ENCODE results near the gene TMEM116. TPM values are rescaled to one million over a fixed set of nuclear protein-coding genes. Genes with fewer than 3 reads are reported as not detected.
"Not testable (repeated sequence)": the region's sequence is repeated elsewhere in the genome, so short reads cannot be mapped to it uniquely, and the experiment has no call there.

The TMEM116 gene
- total RNA-seq, 1 donor from 2014 or later: 3.6 TPM

DNA sequence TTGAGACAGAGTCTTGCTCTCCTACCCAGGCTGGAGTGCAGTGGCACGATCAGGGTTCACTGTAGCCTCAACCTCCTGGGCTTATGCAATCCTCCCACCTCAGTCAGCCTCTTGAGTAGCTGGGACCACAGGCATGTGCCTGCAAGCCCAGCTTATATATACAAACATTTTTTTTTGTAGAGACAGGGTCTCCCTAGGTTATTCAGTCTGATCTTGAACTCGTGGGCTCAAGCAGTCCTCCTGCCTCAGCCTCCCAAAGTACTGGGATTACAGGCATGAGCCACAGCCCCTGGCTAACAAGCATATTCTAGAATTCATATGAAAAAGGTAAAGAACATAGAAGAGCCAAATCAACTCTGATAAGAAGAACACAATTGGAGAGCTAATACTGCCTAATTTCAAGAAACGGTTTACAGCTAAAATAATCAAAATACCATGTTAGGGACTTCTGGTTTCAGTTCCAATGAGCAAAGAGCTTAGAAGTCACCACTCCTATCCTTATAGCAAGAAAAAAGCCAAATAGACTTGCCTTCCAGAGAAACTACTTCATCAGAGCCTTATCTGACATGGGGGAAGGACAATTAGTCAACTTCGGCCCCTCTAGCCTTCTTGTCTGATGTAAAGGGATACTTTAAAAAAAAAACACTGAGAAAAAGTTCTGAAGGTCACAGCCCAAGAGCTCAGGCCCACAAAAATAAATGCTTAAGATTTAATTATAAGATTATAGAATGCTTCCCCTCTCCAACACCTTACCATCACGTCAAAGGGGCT is 37.6 kb downstream of the TMEM116 start:
- ATAC-seq: no peak

DNA sequence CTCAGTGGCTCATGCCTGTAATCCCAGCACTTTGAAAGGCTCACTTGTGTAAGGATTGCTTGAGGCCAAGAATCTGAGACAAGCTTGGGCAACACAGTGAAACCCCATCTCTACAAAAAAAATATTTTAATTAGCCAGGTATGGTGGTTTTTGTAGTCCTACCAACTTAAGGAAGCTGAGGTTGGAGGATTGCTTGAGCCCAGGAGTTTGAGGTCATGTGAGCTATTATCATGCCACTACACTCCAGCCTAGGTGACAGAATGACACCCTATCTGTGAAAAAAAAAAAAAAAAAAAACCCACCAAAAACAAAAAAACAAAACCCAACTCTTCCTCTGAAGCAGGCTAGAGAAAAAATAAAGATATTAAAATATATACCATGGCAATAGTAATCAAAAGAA is 41.2 kb downstream of the TMEM116 start:
- ATAC-seq: no peak

DNA sequence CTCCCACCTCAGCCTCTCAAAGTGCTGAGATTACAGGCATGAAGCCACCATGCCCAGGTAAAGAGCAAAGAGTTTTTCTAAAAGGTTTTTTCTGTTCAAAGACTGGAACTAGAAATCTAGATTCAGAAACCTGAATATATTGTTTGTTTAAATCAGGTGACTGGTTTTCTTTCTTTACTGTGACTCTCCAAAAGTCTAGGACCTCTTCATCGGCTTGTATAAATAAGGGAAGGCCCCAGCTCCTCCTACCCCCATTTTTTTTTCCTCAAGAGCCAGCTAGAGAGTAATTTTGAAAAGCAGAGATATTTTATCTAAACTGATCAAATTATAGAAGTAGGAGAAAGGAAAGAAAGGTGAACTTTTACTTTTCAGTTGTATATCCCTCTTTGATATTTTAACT is 48.0 kb downstream of the TMEM116 start:
- no peak for ATAC-seq

DNA sequence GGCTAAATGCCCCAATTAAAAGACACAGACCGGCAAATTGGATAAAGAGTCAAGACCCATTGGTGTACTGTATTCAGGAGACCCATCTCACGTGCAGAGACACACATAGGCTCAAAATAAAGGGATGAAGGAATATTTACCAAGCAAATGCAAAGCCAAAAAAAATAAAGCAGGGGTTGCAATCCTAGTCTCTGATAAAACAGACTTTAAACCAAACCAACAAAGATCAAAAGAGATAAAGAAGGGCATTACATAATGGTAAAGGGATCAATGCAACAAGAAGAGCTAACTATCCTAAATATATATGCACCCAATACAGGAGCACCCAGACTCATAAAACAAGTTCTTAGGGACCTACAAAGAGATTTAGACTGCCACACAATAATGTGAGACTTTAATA is 53.4 kb downstream of the TMEM116 start:
- not testable (repeated sequence) for ATAC-seq

DNA sequence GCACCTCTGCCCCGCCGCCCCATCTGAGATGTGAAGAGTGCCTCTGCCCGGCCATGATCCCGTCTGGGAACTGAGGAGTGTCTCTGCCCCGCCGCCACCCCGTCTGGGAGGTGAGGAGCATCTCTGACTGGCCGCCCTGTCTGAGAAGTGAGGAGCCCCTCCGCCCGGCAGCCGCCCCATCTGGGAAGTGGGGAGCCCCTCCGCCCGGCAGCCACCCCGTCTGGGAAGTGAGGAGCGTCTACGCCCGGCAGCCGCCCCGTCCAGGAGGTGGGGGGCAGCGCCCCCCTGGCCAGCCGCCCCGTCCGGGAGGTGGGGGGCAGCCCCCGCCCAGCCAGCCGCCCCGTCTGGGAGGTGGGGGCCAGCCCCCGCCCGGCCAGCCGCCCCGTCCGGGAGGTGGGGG is 55.7 kb downstream of the TMEM116 start:
- ATAC-seq: not testable (repeated sequence)

DNA sequence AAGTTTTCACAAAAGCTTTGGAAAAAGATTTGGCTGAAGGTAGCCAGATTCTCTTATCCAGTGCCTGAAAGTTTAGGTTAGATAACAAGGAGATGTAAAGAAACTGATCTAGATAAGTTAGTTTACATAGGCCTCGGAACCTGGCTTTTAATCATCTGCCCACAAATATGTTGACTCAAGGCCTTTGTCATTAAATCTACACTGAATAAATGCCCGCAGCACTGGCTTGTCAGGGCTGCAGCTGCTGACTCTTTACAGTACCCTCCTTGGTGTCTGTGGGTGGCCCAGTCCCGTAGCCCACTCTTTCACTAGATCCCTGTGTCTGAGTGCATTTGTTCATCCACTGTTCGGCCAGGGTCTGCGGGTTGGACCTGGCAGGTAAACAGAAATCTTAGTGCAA is 58.0 kb downstream of the TMEM116 start:
- ATAC-seq: no peak

DNA sequence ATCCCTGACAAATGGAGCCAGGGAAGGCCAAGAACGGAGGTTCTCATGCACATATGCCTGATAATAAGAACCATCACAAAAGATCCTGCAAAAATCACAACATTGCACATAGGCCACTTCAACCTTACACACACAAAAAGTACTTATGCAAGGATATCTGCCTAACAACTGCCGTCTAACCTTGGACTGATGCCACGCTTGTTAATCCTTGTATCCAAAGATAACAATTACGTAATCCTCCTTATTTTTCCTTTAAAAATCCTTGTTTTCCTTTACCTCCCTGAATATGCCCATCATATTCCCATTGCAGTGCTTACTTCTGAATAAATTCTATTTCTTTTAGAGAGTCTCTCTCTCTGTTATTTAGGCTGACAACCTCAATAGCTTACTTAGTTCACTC is 59.5 kb downstream of the TMEM116 start:
- ATAC-seq: no peak

DNA sequence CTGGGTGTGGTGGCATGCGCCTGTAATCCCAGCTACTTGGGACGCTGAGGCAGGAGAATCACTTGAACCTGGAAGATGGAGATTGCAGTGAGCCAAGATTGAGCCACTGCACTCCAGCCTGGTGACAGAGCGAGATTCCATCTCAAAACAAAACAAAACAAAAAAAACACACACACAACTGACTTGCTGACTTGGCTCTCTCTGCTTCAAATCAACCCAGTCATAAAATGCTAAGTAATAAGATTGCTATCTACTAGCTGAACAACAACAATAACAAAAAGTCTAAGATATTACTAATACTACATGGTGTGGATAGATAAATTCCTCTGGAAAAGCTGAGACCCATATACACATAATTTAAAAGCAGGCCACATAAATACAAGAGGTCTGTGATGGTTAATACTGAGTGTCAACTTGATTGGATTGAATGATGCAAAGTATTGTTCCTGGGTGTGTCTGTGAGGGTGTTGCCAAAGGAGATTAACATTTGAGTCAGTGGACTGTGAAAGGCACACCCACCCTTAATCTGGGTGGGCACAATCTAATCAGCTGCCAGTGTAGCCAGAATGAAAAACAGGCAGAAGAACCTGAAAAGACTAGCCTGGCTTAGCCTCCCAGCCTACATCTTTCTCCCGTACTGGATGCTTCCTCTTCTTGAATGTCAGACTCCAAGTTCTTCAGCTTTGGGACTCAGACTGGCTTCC is 60.7 kb downstream of the TMEM116 start:
- not testable (repeated sequence) for ATAC-seq

DNA sequence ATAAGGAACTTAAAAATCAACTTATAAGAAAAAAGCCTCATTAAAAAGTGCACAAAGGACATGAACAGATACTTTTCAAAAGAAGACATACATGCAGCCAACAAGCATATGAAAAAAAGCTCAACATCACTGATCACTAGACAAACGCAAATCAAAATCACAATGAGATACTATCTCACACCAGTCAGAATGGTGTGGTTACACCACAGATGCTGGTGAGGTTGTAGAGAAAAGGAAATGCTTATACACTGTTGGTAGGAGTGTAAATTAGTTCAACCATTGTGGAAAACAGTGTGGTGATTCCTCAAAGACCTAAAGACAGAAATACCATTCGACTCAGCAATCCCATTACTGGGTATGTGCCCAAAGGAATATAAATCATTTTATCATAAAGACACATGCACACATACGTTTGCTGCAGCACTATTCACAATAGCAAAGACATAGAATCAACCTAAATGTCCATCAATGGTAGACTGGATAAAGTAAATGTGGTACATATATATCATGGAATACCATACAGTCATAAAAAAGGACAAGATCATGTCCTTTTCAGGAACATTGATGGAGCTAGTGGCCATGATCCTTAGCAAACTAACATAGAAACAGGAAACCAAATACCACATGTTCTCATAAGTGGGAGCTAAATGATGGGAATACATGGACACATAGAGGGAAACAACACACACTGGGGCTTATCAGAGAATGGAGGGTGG is 61.8 kb downstream of the TMEM116 start:
- ATAC-seq: not testable (repeated sequence)

DNA sequence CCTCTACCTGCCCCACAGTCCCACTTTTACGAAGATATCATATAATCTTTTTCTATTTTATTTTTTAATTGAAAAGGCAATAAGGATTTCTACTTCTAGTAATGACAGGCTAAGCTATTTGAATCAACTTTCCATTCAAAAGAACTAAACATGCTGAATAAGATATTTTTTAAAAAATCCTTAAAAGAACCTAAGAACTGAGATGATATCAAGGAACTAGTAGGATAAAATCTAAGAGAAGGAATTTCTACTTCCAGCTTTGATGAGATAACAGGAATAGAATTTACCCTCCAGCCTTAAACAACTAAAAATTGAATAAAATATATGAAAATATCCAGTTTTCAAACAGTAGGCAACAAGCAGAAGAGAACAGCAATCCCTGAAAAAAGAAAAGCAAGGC is 69.0 kb downstream of the TMEM116 start:
- ATAC-seq: no peak

DNA sequence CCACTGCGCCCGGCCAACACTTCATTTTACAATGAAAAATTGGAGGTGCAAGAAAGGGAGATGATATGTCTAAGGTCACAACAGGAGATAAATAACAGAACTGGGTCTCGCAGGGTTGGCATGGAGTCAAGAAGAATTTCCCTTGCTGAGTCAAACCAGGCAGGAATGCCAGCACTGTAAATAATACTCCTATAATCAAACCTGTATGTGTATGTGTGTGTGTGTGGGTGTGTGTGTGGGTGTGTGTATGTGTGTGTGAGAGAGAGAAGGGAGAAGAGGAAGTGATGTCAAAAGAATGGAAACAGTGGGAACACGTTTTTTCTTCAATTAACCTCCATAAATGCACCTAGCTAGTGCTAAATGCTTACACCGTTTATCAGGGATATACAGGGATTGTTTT is 70.4 kb downstream of the TMEM116 start:
- ATAC-seq: peak; percentile 35

DNA sequence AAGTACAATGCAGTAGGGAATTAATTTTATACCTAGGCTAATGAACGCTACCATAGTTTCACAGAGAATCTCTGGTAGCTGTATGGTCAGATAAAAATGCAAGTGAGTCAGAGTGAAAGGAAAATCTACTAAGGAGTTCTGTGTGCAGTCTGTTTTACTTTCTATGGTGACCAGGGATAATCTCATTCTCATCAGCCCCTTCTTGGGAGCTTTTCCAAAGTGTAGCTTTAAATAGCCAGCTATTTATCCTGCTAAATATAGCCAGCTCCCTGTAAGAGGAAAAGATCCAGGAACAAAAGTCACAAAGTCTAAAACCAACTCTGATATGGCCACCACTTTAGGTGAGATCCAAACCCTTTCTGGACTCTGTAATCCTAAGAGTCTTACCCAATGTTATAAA is 75.5 kb downstream of the TMEM116 start:
- no peak for ATAC-seq

DNA sequence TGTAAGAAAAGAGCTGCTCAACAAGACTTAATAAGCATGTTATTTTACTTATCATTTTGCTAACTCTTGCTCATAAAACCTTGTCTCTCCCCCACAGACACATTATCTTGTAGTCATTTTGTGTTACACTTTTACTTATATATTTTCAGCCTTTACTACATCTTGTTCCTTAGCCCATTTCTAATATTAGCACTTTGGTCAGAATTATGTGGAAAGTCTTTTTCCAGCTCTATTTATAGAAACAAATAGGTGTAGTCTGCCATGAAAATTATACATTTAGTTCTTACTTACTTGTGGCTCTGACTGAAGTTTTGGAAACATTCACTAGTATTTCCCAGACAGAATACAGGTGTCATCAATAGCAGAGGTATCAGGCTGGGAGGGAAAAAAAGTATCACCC is 76.1 kb downstream of the TMEM116 start:
- ATAC-seq: no peak

DNA sequence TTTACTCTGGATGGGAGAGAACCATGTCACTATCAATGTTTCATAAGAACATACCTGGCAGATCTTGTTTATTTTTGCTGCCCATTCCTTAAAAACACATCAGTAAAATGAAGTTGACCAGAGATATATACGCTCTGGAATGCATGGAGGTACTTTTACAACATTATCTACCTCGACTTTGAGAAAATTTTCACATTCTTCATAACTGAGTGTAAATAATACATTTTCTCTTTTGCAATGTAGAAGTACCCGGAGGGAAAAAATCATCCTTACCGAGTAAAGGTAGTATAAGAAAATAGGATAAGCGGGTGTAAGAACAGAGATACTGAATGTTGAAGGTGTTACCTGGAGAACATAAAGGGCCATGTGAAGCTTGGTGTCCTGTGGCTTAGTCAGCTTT is 80.7 kb downstream of the TMEM116 start:
- no peak for ATAC-seq

DNA sequence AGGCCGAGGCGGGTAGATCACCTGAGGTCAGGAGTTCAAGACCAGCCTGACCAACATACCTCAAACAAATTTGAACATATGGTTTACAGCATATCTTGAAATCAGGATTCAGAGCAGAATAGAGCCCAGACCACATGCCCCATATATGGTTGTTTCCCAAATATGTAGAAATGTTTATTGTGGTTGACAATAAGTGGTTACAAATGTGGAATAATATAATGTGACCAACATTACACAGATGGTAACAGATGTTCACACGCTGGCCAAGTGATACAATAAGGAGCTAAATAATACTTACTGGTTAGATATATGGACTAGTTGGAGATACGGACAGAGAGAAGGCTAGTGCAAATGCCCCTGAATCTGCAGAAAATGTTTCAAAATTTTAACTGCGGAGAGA is 85.6 kb downstream of the TMEM116 start:
- no peak for ATAC-seq

DNA sequence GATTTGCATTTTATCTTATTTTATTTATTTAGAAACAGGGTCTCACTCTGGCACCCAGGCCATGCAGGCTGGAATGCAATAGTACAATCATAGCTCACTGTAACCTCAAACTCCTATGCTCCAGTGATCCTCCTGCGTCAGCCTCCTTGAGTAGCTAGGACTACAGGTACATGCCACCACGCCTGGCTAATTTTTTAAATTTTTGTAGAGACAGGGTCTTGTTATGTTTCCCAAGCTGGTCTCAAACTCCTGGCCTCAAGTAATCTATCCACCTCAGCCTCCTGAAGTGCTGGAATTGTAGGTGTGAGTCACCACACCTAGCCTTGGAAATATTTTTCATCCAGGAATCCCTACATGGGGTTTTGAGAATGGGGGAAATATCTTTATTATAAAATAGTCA is 86.3 kb downstream of the TMEM116 start:
- no peak for ATAC-seq

DNA sequence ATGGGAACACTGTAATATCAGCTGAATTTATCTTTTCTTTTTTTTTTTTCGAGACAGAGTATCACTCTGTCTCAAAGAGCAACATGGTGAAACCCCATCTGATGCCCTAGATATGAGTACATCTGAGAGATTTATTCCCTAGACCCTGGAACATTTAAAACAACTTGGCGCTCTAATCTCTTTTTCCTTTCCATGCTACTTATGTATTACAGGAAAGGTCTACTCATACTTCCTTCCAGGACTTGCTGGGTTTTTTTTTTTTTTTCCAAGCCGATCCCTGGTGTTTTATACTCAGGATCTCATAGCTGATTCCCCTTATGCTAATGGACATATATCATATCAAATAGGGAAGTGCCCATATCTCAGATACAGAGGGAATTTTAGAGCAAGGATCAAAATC is 87.8 kb downstream of the TMEM116 start:
- ATAC-seq: no peak

DNA sequence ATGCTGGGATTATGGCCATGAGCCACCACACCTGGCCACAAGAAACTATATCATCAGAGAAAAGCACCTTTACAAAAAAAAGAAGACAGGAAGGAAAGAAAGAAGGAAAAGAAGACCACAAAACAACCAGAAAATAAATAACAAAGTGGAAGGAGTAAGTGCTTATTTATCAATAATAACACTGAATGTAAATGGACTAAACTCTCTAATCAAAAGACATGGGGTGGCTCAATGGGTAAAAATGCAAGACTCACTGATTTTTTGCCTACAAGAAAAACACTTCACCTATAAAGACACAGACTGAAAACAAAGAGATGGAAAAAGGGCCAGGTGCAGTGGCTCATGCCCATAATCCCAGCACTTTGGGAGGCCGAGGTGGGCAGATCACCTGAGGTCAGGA is 105.2 kb downstream of the TMEM116 start:
- no peak for ATAC-seq

DNA sequence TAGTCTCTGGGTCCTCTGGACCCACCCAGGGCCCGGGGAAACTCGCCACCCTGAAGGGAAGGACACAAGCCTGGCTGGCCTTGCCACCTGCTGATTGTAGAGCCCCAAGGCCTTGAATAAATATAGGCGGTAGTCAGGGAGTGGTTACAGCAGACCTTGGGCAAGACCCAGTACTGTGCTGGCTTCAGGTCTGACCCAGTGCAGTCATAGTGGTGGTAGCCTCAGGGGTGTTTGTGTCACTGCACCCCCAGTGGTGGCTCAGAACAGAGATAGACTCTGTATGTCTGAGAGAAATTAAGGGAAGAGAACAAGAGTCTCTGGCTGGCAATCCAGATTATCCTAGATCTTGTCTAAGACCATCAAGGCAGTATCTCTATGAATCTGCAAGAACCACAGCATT is 107.5 kb downstream of the TMEM116 start:
- ATAC-seq: no peak

DNA sequence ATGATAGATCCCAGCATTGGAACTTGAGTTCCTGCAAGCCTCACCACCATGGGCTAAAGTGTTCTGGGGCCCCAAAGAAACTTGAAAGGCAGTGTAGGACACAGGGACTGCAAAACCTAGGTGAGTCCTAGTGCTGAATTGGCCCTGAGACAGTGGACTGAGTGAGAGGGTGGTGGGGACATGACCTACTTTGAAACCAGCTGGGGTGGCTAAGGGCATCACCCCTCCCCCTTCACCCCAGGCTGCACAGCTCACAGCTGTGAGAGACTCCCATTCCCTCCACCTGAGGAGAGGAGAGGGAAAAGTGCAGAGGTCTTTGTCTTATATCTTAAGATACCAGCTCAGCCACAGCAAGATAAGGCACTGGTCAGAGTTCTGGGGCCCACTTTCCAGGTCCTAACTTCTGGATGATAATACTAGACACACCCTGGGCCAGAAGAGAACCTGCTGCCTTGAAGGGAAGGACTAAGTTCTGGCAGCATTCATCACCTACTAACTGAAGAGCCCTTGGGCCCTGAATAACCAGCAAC is 108.5 kb downstream of the TMEM116 start:
- ATAC-seq: no peak

DNA sequence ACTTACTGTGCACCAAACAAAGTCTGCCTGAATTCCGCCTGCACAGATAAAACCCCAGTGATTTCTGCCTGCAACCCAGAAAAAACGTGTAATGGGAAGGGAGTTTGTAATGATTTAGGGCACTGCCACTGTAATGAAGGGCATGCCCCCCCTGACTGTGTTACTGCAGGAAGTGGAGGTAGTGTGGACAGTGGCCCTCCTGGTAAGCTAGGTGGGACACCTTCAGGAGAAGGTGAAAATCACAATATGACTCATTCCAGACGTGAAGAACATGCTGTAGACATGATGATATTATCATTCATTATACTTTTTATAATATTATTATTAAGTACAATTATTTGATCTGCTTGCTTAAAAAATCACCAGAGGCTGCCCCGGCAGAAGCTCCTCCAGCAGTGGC is 111.8 kb downstream of the TMEM116 start:
- no peak for ATAC-seq

DNA sequence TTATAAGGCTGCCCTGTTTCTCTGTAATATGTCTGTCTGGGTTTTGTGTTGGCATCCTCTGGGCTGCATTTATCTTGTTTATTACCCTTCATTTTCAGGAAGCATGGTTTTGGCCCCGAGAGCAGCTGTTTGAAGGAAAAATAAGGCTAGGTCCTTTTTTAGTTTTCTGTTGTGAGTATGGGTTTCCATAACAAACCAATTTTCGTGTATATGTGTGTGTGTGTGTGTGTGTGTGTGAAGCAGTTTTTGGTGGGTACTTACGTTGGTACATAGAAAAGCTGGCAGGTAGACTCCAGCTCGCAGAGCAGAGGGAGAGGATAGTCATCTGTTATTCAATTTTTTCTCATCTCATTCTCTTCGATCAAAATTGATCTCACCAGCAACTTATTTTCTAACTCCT is 118.4 kb downstream of the TMEM116 start:
- ATAC-seq: no peak

DNA sequence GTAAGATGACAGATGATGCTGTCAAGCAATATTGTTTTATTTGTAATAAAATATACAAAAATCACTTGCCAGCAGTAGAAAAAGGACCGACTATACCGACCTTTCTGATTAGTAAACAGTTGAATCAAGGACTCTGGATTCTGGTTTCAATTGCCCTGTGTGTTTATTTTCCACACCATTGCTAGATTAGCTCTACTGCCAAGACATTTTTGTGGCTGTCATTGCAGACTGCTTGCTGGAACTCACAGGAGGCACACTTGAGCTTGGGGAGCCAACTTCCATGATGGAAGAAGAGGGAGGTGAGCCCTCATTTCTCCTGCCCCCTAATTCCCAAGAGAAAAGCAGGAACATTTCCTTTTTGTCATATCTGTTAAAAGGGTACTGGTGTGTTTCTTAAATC is 119.7 kb downstream of the TMEM116 start:
- no peak for ATAC-seq

All from esophagus mucosa (tissue), 1 donor.